Measurements from ENCODE around the gene MYH3.

The MYH3 gene

GRCh38 chr17:10613775-10614513, 43.2 kb downstream of the MYH3 start:
- DNase-seq (ENCODE audit: low read depth): no peak

- DNase-seq (ENCODE audit: low read depth): peak; percentile 65
These were observed 44.0 kb downstream of the MYH3 start for GRCh38 chr17:10612957-10613744.

- DNase-seq (ENCODE audit: low read depth): no peak
These were observed 46.2 kb downstream of the MYH3 start for GRCh38 chr17:10610884-10611283.

GRCh38 chr17:10608244-10608643, 48.9 kb downstream of the MYH3 start:
- no peak for DNase-seq (ENCODE audit: low read depth)

GRCh38 chr17:10606110-10606509, 51.0 kb downstream of the MYH3 start:
- no peak for DNase-seq (ENCODE audit: low read depth)

GRCh38 chr17:10605221-10605783, 51.8 kb downstream of the MYH3 start:
- no peak for DNase-seq (ENCODE audit: low read depth)

- no peak for DNase-seq (ENCODE audit: low read depth)
These were observed 52.6 kb downstream of the MYH3 start for GRCh38 chr17:10604521-10604920.

- DNase-seq (ENCODE audit: low read depth): no peak
These were observed 53.2 kb downstream of the MYH3 start for GRCh38 chr17:10603931-10604330.

- no peak for DNase-seq (ENCODE audit: low read depth)
These were observed 56.5 kb downstream of the MYH3 start for GRCh38 chr17:10600571-10600970.

- no peak for DNase-seq (ENCODE audit: low read depth)
These were observed 58.5 kb downstream of the MYH3 start for GRCh38 chr17:10598621-10599020.

- no peak for DNase-seq (ENCODE audit: low read depth)
These were observed 67.5 kb downstream of the MYH3 start for GRCh38 chr17:10589553-10590145.

- DNase-seq (ENCODE audit: low read depth): no peak
These were observed 71.6 kb downstream of the MYH3 start for GRCh38 chr17:10585529-10585928.

- no peak for DNase-seq (ENCODE audit: low read depth)
These were observed 73.3 kb downstream of the MYH3 start for GRCh38 chr17:10583834-10584233.

- no peak for DNase-seq (ENCODE audit: low read depth)
These were observed 77.8 kb downstream of the MYH3 start for GRCh38 chr17:10579270-10579669.
